GM19397 (cell line): Measurements from ENCODE around the gene C1QTNF9B.
"Not testable (repeated sequence)": the region's sequence is repeated elsewhere in the genome, so short reads cannot be mapped to it uniquely, and the experiment has no call there.

ENCODE experiments used
- ATAC-seq: cut with Tn5 transposase; IDR thresholded peaks from one replicate; pipeline ENCODE4 v1.9.1; 2021; ENCODE audit warnings: mild to moderate bottlenecking, moderate library complexity; ENCODE audit not compliant: unreplicated experiment

C1QTNF9B gene

DNA sequence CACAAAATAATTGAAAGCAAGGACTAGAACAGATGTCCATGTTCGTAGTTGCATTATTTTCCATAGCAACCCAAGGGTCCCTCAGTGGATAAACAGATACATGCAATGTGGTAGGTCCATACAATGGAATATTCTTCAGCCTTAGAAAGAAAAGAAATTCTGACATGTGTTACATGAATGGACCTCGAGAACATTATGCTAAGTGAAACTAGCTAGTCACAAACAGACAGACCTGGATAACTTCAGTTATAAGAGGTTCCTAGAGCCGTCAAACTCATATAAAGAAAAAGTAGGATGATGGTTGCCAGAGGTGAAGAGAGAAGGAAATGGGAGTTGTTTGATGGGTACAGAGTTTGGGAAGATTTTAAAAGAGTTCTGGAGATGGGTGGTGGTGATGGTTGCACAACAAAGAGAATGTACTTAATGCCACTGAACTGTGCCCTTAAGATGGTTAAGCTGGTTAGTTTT lies at the start of gene C1QTNF9B:
TSS of gene C1QTNF9B (minus strand) at position 51 of the 468 bp plus-strand sequence.
- not testable (repeated sequence) for ATAC-seq

DNA sequence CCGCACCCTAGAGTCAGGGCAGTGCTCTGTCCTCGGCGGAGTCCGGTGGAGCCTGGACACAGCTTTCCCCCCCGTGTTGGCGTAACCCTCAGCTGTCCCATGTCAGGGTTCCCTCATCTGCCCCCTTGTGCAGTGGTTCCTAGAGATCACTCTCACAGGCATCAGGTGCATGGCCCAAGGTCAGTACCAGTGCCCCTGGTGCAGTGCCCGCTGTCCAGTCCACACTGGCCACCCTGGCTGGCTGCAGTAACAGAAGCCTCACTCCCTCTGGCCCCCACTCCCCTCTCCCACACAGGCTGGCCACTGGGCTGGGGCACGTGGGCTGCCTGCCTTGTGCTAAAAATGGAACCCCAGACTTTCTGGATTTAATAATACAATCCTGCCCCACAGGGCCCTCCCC lies 49.6 kb upstream of the C1QTNF9B start:
- ATAC-seq = no peak

DNA sequence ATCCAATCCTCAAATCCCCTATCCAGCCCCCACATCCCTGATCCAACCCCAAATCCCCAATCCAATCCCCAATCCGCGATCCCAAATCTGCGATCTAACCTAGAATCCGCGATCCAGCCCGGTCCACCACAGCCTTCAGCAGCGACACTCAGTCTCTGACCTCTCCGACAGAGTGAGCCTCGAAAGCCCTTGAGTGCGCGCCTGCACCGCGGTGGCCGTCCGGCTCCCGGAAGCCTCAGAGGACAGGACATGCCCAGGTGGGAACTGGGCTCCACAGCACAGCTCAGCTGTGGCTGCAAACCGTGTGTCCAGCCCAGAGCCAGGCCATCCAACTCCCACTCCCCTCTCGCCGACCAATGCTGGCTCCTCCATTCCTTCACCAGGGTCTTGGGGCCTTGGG lies 48.8 kb upstream of the C1QTNF9B start:
- ATAC-seq = no peak

DNA sequence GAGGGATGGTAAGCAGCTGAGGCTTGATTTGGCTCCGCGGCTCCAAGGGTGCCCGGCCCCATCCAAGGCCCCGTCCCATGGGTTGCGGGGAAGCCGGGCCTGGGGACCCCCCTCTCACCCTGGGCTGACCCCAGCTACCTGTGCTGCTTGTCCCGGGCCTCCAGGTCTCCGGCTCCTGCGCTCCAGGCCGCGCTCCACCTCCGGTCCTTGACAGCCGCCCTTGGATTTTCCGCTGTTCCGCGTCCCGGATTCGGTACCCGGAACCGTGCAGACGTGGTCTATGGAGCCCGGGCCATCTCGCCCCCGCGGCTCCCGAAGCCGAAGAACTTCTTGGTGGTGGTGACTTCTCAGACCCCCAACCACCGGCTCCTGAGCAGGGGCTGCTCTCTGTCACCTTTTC lies 48.3 kb upstream of the C1QTNF9B start:
- no peak for ATAC-seq

DNA sequence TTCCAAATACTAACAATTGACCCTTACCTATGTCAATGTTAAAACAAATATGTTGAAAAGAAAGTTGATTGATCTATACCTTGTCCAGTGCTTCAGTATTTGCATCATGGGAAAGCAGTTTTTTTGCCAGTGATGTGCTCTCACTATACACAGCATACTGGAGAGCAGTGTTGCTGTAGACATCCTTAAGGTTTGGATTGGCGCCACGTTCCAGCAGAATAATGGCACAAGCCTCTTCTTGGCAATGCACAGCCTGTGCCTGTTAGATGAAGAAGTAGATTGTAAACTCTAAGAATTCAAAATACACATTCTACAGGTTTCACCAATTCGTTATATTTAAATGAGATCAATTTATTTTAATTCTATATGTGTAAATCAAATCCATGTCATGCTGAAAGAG lies 43.9 kb upstream of the C1QTNF9B start:
- ATAC-seq = no peak

DNA sequence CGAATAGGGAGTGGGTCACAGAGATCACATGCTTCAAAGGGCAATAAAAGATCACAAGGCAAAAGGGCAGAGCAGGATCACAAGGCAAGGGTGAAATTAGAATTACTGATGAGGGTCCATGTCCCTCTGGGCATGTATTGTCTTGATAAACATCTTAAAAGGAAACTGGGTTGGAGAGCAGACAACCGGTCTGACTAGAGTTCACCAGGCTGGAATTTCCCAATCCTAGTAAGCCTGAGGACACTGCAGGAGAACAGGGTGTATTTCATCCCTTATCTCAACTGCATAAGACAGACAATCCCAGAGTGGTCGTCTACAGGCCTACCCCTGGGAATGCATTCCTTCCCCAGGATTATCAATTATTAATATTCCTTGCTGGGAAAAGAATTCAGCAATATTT lies 42.4 kb upstream of the C1QTNF9B start:
- not testable (repeated sequence) for ATAC-seq

DNA sequence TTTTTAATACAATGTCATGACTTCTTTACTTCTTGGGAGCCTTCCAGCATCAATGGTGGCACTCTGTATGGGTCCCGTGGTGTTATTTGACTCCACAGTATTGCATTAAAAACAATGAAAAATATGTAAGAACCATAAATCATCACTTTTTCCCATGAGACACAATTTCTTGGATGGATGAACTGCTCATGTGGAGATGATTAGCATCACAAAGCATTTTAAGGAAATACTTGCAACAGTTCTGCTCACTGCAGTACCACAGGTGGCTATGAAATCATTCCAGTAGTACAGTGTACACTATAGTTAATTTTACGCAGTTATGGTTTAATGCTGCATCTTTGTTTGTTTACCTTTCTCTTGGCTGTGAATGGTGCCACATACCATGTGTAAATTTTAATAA lies 37.2 kb upstream of the C1QTNF9B start:
- no peak for ATAC-seq

DNA sequence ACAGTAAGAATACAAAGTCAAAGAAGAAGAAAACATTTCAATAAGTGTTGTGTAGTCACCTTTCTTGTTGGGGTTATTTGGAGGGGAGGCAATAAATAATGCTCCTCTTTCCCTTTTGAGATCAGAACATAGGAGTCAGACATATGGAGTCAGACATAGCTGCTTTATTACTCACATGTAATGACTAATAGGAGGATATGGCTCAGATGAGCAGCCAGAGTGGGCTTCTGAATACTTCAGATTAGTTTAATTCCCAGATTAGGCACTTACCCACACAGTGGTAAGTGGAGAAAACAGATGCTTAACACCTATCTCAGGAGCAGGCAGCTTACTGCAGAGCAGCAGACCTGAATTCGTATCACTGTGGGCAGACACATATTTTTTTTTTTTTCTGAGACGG lies 31.7 kb upstream of the C1QTNF9B start:
- no peak for ATAC-seq

DNA sequence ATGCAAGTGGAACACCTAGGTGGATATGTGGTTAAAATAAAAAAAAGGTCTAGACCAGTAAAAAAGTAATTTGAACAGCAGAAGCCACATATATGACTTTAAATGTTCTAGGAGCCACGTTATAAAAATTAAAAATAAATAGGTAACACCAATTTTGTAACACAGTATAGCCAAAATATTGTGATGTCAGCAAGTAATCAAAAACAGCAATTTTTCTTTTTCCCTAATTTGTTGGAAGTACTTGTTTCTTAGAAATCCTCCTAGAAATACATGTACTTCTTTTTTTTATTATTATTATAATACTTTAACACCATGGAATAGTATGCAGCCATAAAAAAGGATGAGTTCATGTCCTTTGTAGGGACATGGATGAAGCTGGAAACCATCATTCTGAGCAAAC lies 25.7 kb upstream of the C1QTNF9B start:
- no peak for ATAC-seq

DNA sequence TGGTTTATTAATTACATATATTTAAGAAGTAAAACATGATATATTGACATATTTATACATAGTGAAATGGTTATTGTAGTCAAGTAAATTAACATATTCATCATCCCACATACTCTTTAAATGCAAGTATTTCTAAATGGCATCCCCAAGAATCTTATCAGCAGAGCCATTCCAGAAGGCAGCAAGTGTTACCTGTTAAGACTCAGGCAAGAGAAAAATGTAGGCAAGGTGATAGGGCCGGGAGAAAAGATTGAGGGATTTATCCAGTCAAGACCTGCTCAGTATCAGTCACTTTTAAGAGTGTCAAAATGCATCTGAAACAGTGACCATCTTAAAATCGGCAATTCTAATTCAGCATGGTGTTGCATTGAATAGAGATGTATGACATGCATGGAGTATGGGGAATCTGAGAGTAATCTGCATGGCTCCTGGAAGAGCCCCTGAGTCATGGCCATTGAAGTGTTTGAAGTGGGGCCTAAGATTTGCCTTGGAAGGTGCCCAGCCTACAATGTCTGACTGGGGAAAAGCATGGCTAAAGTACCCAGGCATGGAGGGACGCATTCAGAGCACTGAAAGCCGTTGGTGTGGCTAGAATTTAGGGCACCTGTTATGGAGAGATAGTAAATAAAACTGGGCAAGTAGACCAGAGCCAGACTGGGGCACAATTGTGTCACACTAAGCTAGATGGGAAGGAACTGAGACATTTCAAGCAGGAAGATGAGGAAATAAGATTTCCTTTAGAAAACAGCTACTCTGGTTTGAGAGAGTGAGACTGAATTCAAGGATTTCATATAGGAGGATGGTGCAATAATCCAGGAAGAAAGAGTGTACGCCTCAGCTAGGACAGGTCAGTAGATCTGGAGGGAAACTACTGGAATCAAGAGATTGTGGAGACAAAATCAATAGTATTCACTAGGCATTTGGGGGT lies 25.0 kb upstream of the C1QTNF9B start:
- no peak for ATAC-seq

DNA sequence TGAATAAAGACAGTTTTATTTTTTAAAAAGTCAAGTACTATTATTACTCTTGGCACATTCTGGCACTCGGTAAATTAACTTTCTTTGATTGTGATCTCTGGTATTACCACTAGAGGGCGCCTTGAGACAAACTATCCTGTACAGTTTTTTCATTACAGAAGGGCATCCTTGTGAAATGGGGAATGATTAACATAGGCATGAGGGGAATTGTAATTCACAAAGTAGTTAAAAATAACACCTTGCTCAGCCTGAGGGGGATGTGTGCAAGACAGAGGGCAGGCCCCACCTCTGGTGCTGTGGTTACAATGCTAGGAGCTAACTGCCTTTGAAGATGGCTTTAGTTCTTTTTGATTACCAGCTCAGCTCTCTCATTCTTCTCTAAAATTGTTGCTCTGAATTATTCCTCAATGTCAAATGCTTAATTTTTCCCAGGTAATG lies 24.2 kb upstream of the C1QTNF9B start:
- no peak for ATAC-seq

DNA sequence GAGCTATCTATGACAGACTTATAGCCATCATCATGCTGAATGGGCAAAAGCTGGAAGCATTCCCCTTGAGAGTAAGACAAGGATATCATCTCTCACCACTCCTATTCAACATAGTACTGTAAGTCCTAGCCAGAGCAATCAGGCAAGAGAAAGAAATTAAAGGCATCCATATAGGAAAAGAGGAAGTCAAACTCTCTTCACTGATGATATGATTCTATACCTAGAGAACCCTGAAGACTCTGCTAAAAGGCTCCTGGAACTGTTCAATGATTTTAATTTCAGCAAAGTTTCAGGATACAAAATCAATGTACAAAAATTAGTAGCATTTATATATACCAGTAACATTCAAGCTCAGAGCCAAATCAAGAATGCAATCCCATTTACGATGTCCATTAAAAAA lies 21.7 kb upstream of the C1QTNF9B start:
- ATAC-seq = no peak

DNA sequence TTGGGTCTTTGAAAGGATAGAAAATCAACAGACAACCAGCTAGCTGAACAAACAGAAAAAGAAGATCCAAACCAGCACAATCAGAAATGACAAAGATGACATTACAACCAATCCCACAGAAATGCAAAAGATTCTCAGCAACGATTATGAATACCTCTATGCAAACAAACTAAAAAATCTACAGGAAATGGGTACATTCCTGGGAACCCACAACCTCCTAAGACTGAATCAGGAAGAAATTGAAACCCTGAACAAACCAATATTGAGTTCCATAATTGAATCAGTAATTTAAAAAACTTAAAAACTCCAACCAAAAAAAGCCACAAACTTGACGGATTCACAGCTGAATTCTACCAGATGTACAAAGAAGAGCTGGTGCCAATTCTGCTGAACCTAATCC lies 20.9 kb upstream of the C1QTNF9B start:
- no peak for ATAC-seq

DNA sequence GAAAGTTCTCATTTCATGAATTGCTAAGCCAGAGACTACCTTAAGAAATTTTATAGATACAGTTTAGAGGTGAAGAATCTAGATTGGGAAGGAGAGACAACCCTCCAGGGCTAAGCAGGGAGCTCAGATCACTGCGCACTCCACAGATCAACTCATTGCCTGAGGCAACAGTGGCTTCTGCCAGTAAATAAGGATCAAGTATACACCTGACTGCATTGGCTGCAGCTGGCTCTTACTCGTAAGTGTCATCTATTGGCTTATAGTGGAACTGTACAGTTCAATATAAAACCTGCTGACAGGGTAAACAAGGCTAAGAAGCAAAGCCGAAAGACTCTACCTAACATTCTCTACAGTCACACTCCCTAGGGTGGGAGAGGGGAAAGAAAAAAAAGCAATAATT lies 18.0 kb upstream of the C1QTNF9B start:
- no peak for ATAC-seq

DNA sequence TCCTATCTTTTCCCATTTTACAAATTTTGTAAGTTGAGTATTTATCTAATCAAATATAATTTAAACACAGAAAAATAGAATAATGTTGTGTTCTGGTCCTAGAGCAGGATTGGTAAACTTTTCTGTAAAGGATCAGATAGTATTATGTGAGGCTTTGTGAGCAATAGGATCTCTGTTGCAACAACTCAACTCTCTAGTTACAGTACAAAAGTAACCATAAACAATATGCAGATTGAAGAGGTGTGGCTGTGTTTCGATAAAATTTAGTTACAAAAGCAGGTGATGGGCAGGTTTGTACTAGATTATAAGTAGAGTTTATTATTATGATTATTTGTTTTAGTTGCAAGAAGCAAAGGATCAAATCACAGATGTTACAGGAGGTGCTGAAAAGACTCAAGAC lies 15.2 kb upstream of the C1QTNF9B start:
- no peak for ATAC-seq

DNA sequence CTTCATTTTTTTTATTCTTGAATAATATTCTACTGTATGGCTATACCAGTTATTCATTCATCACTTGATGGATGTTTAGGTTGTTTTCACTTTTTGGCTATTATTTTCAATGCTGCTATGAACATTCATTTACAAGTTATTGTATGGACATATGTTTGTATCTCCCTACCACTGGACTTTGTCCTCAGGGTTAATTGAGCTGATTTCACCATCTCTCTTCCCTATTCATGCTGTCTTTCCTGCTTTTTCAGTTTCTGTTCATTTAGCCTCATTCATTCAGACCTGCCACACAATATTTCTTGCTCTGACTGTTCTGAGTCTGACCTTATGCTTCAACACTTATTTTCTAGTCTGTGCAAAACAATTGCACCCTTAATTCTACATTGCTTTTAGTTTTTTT lies 12.3 kb upstream of the C1QTNF9B start:
- no peak for ATAC-seq

DNA sequence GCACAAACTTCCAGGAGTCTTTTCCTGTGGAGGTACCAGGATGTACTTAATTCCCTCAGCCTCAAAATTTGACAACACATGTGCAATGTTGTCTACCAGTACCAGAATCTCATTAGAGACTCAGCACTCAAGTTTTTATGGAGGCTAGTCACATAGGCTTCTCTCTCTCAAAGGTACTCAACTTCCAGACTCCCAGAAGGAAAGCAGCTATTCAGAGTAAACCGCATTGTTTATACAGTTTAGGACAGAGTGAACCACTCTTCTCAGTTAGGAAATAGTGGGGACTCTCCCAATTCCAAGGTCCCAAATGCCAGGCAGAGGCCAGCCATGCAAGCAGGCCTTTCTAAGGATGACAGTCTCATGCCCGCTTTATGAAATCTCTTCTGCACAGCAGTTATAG lies 8.5 kb upstream of the C1QTNF9B start:
- no peak for ATAC-seq

DNA sequence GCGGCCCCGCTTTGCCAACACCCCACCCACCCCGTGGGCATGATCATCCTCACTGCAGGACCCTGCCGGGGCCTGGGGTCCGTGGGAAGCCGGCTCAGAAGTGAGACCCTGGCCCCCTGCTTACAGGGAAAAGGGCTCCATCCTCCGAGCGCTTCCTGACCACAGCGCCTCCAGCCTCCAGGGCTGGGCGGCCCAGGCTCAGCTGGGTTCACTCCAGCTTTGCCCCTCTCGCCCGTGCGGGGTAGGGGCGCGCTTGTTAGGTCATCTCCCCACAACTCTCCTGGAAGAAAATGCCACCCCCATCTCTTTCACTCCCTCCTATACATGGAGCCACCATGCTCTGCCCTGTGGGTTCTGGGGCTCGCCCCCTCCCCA lies 6.6 kb upstream of the C1QTNF9B start:
- no peak for ATAC-seq

DNA sequence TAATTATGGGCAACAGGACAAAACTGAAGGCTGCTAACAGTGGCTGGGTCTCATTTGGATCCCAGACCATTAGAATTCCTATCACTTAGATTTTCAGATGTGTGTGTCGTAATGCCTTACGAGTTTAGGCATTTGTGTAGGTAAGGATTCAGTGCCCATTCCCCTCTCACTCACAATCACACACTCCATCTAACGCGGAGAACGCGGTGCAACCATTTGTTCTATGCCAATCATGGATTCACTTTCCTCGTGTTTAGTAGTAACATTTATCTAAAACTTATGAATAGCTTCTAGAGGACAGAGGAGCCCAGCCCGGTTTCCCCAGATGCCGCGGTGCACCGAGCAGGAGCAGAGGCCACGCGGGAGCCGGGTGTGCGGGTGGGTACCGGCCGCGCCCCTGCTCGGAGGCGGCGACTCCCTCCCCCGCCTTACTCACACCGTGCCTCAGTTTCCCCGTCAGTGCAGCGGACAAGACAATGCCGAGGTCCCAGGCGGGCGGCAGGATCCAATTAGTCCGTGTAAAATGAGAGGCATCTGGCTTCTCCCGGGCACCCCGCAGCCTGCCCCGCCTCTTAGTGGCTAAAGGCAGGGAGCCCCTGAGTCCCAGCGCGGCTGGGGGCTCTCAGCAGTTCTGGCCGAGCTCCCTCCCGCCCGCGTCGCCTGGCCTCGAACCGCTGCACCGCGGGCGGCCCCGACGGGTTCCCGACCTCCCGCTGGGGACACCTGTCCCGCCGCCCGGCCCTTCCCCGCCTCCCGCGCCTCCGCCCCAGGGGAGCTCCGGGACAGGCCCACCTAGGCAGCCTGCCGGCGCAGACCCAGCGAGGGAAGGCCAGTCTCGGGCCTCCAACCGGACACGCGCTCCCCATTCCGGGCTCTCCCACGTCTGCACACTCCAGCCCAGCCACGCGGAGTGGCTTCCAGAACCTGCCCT lies 5.9 kb upstream of the C1QTNF9B start:
- no peak for ATAC-seq

DNA sequence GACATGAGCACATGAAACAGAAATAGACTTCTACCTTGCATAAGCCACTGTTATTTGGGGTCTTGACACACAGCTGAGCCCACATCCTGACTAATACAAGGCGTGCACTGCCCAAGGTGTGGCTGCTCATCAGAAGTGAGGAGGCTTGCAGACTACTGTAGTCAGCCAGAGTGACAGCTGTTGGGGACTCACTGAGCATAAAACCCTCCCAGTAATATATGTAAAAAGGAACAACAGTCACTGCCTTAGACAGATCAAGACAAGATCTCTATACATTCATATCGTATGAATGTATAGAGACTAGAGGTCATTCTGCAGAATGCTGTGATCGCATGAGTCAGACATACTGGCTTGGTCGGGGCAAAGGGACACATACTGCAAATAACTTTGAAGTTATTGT lies 4.1 kb upstream of the C1QTNF9B start:
- ATAC-seq = no peak

DNA sequence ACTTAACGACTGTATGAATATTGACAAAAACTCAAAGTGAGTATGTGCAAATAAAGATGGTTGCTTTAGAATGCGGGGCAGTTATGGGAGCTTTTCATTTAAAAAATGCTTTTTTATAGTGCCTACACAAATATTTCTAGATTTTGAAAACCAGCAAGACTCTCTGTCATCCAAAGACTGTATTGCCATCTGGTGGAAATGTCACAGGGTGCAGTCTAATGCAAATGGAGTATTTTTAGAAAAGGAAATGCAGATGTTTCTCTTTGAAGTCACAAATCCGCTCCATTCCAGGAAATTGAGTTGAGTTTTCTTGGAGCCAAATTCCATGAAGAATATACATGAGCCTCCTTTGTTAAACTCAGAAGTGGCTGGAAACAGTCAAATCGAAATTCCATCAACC lies 2.3 kb upstream of the C1QTNF9B start:
- no peak for ATAC-seq

DNA sequence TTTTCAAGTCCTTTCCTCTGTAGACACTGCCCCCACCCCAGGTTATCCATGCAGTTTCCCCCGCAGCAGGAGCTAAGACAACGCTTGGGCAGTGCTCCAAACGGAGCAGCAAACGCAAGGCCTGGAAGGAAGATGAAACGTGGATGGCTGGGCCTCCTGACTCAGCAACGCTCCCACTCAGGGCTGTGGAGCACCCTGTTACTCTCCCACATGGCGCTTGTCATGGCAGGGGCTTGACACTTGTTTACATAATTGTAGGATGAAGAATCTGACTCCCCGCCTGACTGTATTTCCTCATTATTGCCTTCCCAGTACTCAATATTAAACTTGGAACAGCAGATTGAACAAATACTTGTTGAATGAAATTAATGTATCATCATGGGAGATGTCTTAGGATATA lies 799 bp upstream of the C1QTNF9B start:
- ATAC-seq = no peak
